CD4-positive, alpha-beta T cell treated with Interleukin-1 beta for 1 hour (primary cell): Measurements from ENCODE around the gene DISP3.
"Not testable (repeated sequence)": the region's sequence is repeated elsewhere in the genome, so short reads cannot be mapped to it uniquely, and the experiment has no call there.

Experiments used
- DNase-seq, 2 donors: peaks; one replicate each; pipeline ENCODE4 v3.0.0-alpha.2; 2020 to 2022

The DISP3 gene

GRCh38 chr1:11558871-11559590 lies 80.1 kb downstream of the DISP3 start:
- no peak for DNase-seq

- no peak for DNase-seq
Observed at GRCh38 chr1:11559591-11559970, 80.6 kb downstream of the DISP3 start.

- DNase-seq, result no peak
Observed at GRCh38 chr1:11560061-11560460, 81.1 kb downstream of the DISP3 start.

- DNase-seq, result no peak
Observed at GRCh38 chr1:11561740-11562139, 82.8 kb downstream of the DISP3 start.

- DNase-seq, result no peak
Observed at GRCh38 chr1:11562664-11563063, 83.7 kb downstream of the DISP3 start.

- DNase-seq, result no peak
Observed at GRCh38 chr1:11563560-11564069, 84.7 kb downstream of the DISP3 start.

GRCh38 chr1:11564237-11564636 lies 85.3 kb downstream of the DISP3 start:
- no peak for DNase-seq

- DNase-seq, result no peak
Observed at GRCh38 chr1:11566042-11566850, 87.3 kb downstream of the DISP3 start.

- no peak for DNase-seq
Observed at GRCh38 chr1:11567244-11568065, 88.5 kb downstream of the DISP3 start.

GRCh38 chr1:11568687-11569086 lies 89.7 kb downstream of the DISP3 start:
- DNase-seq, result no peak

- DNase-seq, result no peak
Observed at GRCh38 chr1:11569551-11569950, 90.6 kb downstream of the DISP3 start.

- DNase-seq, result no peak
Observed at GRCh38 chr1:11569954-11570353, 91.0 kb downstream of the DISP3 start.

- no peak for DNase-seq
Observed at GRCh38 chr1:11570821-11571380, 91.9 kb downstream of the DISP3 start.

GRCh38 chr1:11571906-11572616 lies 93.1 kb downstream of the DISP3 start:
- DNase-seq, result no peak

GRCh38 chr1:11573116-11573692 lies 94.2 kb downstream of the DISP3 start:
- no peak for DNase-seq

- DNase-seq, result no peak
Observed at GRCh38 chr1:11575553-11575952, 96.6 kb downstream of the DISP3 start.

- DNase-seq, result no peak
Observed at GRCh38 chr1:11576109-11576875, 97.3 kb downstream of the DISP3 start.

GRCh38 chr1:11578004-11578403 lies 99.0 kb downstream of the DISP3 start:
- no peak for DNase-seq

- no peak for DNase-seq
Observed at GRCh38 chr1:11579506-11579905, 100.6 kb downstream of the DISP3 start.

GRCh38 chr1:11580049-11580448 lies 101.1 kb downstream of the DISP3 start:
- DNase-seq, result not testable (repeated sequence)

GRCh38 chr1:11581445-11581991 lies 102.6 kb downstream of the DISP3 start:
- no peak for DNase-seq
